HG03558 (cell line): ENCODE data around the gene RYR1.
"Not testable (repeated sequence)": the region's sequence is repeated elsewhere in the genome, so short reads cannot be mapped to it uniquely, and the experiment has no call there.

ENCODE experiments used
- ATAC-seq: cut with Tn5 transposase; IDR thresholded peaks from one replicate; pipeline ENCODE4 v1.9.1; 2021; ENCODE audit warnings: moderate number of reproducible peaks; ENCODE audit not compliant: unreplicated experiment; ENCODE audit errors: extremely low read depth

The RYR1 gene

GRCh38 chr19:38484747-38485146 lies 51.3 kb downstream of the RYR1 start:
- ATAC-seq = no peak

GRCh38 chr19:38485541-38486285 lies 52.2 kb downstream of the RYR1 start:
- no peak for ATAC-seq

- ATAC-seq = no peak
Measured at GRCh38 chr19:38486731-38487336, 53.3 kb downstream of the RYR1 start.

- no peak for ATAC-seq
Measured at GRCh38 chr19:38488096-38488495, 54.6 kb downstream of the RYR1 start.

- ATAC-seq = no peak
Measured at GRCh38 chr19:38488776-38489481, 55.4 kb downstream of the RYR1 start.

- no peak for ATAC-seq
Measured at GRCh38 chr19:38490861-38491260, 57.4 kb downstream of the RYR1 start.

GRCh38 chr19:38492181-38492813 lies 58.8 kb downstream of the RYR1 start:
- no peak for ATAC-seq

GRCh38 chr19:38494379-38494778 lies 60.9 kb downstream of the RYR1 start:
- no peak for ATAC-seq

- not testable (repeated sequence) for ATAC-seq
Measured at GRCh38 chr19:38495375-38495774, 61.9 kb downstream of the RYR1 start.

GRCh38 chr19:38496116-38496515 lies 62.6 kb downstream of the RYR1 start:
- ATAC-seq = no peak

- ATAC-seq = no peak
Measured at GRCh38 chr19:38496603-38497487, 63.4 kb downstream of the RYR1 start.

GRCh38 chr19:38497907-38498306 lies 64.4 kb downstream of the RYR1 start:
- no peak for ATAC-seq

- no peak for ATAC-seq
Measured at GRCh38 chr19:38499532-38499931, 66.0 kb downstream of the RYR1 start.

GRCh38 chr19:38500450-38500849 lies 67.0 kb downstream of the RYR1 start:
- ATAC-seq = no peak

GRCh38 chr19:38502410-38503076 lies 69.1 kb downstream of the RYR1 start:
- no peak for ATAC-seq

GRCh38 chr19:38503077-38503410 lies 69.6 kb downstream of the RYR1 start:
- ATAC-seq = no peak

GRCh38 chr19:38505958-38506357 lies 72.5 kb downstream of the RYR1 start:
- no peak for ATAC-seq

- ATAC-seq = no peak
Measured at GRCh38 chr19:38506375-38506722, 72.9 kb downstream of the RYR1 start.

GRCh38 chr19:38506723-38507550 lies 73.4 kb downstream of the RYR1 start:
- no peak for ATAC-seq
